ENCODE measurements around the gene CNOT3.

DNA sequence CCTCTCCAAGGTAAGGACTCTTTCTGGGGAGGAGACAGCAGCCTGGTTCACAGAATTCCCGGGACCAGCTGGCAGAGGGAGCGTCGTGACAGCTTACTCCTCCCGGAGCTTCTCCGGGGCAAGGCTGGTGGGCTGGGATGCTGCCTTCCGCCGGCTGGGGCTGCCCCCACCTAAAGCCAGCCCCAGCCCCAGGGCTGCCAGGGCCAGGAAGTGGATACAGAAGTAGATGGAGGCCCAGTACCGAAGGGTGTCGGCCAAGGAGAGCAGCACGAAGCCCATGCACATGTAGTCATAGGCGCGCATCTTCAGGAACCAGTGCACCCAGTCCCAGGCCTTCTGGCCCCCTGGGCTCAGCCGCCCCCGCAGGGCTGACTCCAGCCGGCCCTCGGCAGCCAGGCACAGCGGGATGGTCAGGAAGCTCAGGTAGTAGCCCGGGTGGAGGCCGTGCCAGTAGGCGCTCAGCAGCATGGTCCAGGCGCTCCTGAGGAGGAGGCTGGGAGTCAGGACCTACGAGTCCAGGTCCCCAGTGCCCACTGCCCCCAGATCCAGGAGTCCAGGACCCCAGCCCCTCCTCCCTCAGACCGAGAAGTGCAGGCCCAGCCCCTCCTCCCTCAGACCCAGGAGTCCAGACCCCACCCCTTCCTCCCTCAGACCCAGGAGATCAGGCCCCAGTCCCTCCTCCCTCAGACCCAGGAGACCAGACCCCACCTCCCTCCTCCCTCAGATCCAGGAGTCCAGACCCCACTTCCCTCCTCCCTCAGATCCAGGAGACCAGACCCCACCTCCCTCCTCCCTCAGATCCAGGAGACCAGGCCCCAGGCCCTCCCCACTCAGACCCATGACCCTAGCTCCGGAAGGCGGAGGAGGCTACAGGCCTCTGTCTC lies 36.6 kb downstream of the CNOT3 start:
- TF ChIP-seq, protein P1, sequence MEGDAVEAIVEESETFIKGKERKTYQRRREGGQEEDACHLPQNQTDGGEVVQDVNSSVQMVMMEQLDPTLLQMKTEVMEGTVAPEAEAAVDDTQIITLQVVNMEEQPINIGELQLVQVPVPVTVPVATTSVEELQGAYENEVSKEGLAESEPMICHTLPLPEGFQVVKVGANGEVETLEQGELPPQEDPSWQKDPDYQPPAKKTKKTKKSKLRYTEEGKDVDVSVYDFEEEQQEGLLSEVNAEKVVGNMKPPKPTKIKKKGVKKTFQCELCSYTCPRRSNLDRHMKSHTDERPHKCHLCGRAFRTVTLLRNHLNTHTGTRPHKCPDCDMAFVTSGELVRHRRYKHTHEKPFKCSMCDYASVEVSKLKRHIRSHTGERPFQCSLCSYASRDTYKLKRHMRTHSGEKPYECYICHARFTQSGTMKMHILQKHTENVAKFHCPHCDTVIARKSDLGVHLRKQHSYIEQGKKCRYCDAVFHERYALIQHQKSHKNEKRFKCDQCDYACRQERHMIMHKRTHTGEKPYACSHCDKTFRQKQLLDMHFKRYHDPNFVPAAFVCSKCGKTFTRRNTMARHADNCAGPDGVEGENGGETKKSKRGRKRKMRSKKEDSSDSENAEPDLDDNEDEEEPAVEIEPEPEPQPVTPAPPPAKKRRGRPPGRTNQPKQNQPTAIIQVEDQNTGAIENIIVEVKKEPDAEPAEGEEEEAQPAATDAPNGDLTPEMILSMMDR (IDR thresholded peaks at IDR 0.05): no peak
- TF ChIP-seq EZH2 (IDR thresholded peaks at IDR 0.05; ENCODE audit: borderline replicate concordance, insufficient read depth, low read depth, low read length, poor library complexity, severe bottlenecking): no peak
